ENCODE data around the gene SYNGR4. TPM values are rescaled to one million over a fixed set of nuclear protein-coding genes. Genes with fewer than 3 reads are reported as not detected.
A peak's percentile ranks its signal among the peaks of the same experiment; 100 is the strongest.

SYNGR4 gene
- total RNA-seq, 1 donor from 2014 or later = not detected

GRCh38 chr19:48392860-48393558 lies 28.8 kb downstream of the SYNGR4 start:
- intact Hi-C loops (cut with DNase I) = loop anchor here (10.0 kb wide), 1 partner anchor 192 kb away; no protein-coding TSS in a partner anchor
- no peak for DNase-seq (ENCODE audit: low spot score)
- ATAC-seq = no peak

GRCh38 chr19:48393559-48394330 lies 29.6 kb downstream of the SYNGR4 start, which contains the start of gene GRIN2D:
TSS of gene GRIN2D (plus strand) at chr19:48393668. CDS start at chr19:48398393, 4,725 bp downstream.
- ATAC-seq (no peak), DNase-seq (ENCODE audit: low spot score) (no peak)
- intact Hi-C loops (cut with DNase I) = loop anchor here (10.0 kb wide), 1 partner anchor 191 kb away; no protein-coding TSS in a partner anchor

- no peak for ATAC-seq
- intact Hi-C loops (cut with DNase I) = loop anchor here (10.0 kb wide), 1 partner anchor 190 kb away; no protein-coding TSS in a partner anchor
- DNase-seq (ENCODE audit: low spot score) = no peak
Measured at GRCh38 chr19:48394331-48395169, 30.4 kb downstream of the SYNGR4 start.

- DNase-seq (ENCODE audit: low spot score) (no peak), ATAC-seq (no peak)
- intact Hi-C loops (cut with DNase I) = loop anchor here (10.0 kb wide), 1 partner anchor 190 kb away; no protein-coding TSS in a partner anchor
Measured at GRCh38 chr19:48395170-48395455, 30.9 kb downstream of the SYNGR4 start.

GRCh38 chr19:48395499-48395898 lies 31.3 kb downstream of the SYNGR4 start:
- ATAC-seq (no peak), DNase-seq (ENCODE audit: low spot score) (no peak)
- intact Hi-C loops (cut with DNase I) = loop anchor here (10.0 kb wide), 1 partner anchor 189 kb away; no protein-coding TSS in a partner anchor

GRCh38 chr19:48396016-48396823 lies 32.1 kb downstream of the SYNGR4 start:
- intact Hi-C loops (cut with DNase I) = loop anchor here (10.0 kb wide), 1 partner anchor 189 kb away; no protein-coding TSS in a partner anchor
- ATAC-seq = no peak
- DNase-seq (ENCODE audit: low spot score) = no peak

GRCh38 chr19:48396824-48397176 lies 32.6 kb downstream of the SYNGR4 start:
- no peak for ATAC-seq
- DNase-seq (ENCODE audit: low spot score) = no peak
- intact Hi-C loops (cut with DNase I) = loop anchor here (10.0 kb wide), 1 partner anchor 188 kb away; no protein-coding TSS in a partner anchor

- no peak for ATAC-seq
- intact Hi-C loops (cut with DNase I) = loop anchor here (10.0 kb wide), 1 partner anchor 187 kb away; no protein-coding TSS in a partner anchor
- no peak for DNase-seq (ENCODE audit: low spot score)
Measured at GRCh38 chr19:48397263-48398101, 33.3 kb downstream of the SYNGR4 start.

- no peak for ATAC-seq
- DNase-seq (ENCODE audit: low spot score) = no peak
- intact Hi-C loops (cut with DNase I) = loop anchor here (10.0 kb wide), 1 partner anchor 187 kb away; no protein-coding TSS in a partner anchor
Measured at GRCh38 chr19:48398102-48398374, 33.9 kb downstream of the SYNGR4 start.

GRCh38 chr19:48398375-48399235 lies 34.4 kb downstream of the SYNGR4 start:
- peak; percentile 58 for ATAC-seq
- DNase-seq (ENCODE audit: low spot score) = peak; percentile 85
- intact Hi-C loops (cut with DNase I) = loop anchor here (10.0 kb wide), 1 partner anchor 186 kb away; no protein-coding TSS in a partner anchor

- ATAC-seq (peak; percentile 88), DNase-seq (ENCODE audit: low spot score) (peak; percentile 80)
- intact Hi-C loops (cut with DNase I) = no loop called here
Measured at GRCh38 chr19:48400018-48400742, 36.0 kb downstream of the SYNGR4 start.

- ATAC-seq (no peak), DNase-seq (ENCODE audit: low spot score) (no peak)
- intact Hi-C loops (cut with DNase I) = no loop called here
Measured at GRCh38 chr19:48401287-48401686, 37.1 kb downstream of the SYNGR4 start.

- intact Hi-C loops (cut with DNase I) = no loop called here
- ATAC-seq (no peak), DNase-seq (ENCODE audit: low spot score) (no peak)
Measured at GRCh38 chr19:48403606-48404005, 39.4 kb downstream of the SYNGR4 start.

GRCh38 chr19:48405010-48405659 lies 41.0 kb downstream of the SYNGR4 start:
- DNase-seq (ENCODE audit: low spot score) (no peak), ATAC-seq (no peak)
- intact Hi-C loops (cut with DNase I) = no loop called here

- no peak for ATAC-seq
Measured at GRCh38 chr19:48405850-48406249, 41.7 kb downstream of the SYNGR4 start.

More at GRCh38 chr19:48405850-48406249, 41.7 kb downstream of the SYNGR4 start:
- intact Hi-C loops (cut with DNase I) = no loop called here
- DNase-seq (ENCODE audit: low spot score) = no peak
